ENCODE data around the gene TDRD3. TPM values are rescaled to one million over a fixed set of nuclear protein-coding genes. Genes with fewer than 3 reads are reported as not detected.
"Not testable (repeated sequence)": the region's sequence is repeated elsewhere in the genome, so short reads cannot be mapped to it uniquely, and the experiment has no call there.

TDRD3 gene
- total and polyA plus RNA-seq, 4 donors = 23.7 to 61.0 (median 36.0) TPM

GRCh38 chr13:60363288-60363687 is 33.7 kb upstream of the TDRD3 start:
- Histone ChIP-seq H3K36me3 (ENCODE audit: control insufficient read depth, insufficient read depth, low read length) (no peaks in the 10 kb centered on the region), H3K27ac (ENCODE audit: low read depth, low read length) (no peak overlapping the region), H3K9me3 (ENCODE audit: control insufficient read depth, insufficient read depth, low read length) (no peaks in the 10 kb centered on the region), H3K4me1 (ENCODE audit: control insufficient read depth, insufficient read depth, low read length) (no peaks in the 10 kb centered on the region), H3K4me3 (ENCODE audit: low read depth, low read length) (no peak overlapping the region), H3K27me3 (ENCODE audit: control insufficient read depth, insufficient read depth, low read length) (no peaks in the 10 kb centered on the region)
- WGBS (ENCODE audit: insufficient coverage) = 79% methylated on average over 1 of the region's 2 CpGs
- DNase-seq (ENCODE audit: low read depth in 4 of 6, low spot score in 6 of 6) = peak in 1 of 6 donors; percentile 62

GRCh38 chr13:60369242-60369641 is 27.8 kb upstream of the TDRD3 start:
- H3K27ac ChIP-seq (ENCODE audit: low read depth, low read length) = no peak overlapping the region
- H3K27me3 ChIP-seq (ENCODE audit: control insufficient read depth, insufficient read depth, low read length) = no peaks in the 10 kb centered on the region
- H3K4me1 ChIP-seq (ENCODE audit: control insufficient read depth, insufficient read depth, low read length) = no peaks in the 10 kb centered on the region
- no peaks in the 10 kb centered on the region for H3K36me3 ChIP-seq (ENCODE audit: control insufficient read depth, insufficient read depth, low read length)
- no peak overlapping the region for H3K4me3 ChIP-seq (ENCODE audit: low read depth, low read length)
- DNase-seq (ENCODE audit: low read depth in 4 of 6, low spot score in 6 of 6) = no peak
- H3K9me3 ChIP-seq (ENCODE audit: control insufficient read depth, insufficient read depth, low read length) = no peaks in the 10 kb centered on the region

- Histone ChIP-seq H3K36me3 (ENCODE audit: control insufficient read depth, insufficient read depth, low read length) (no peaks in the 10 kb centered on the region), H3K9me3 (ENCODE audit: control insufficient read depth, insufficient read depth, low read length) (no peaks in the 10 kb centered on the region), H3K4me1 (ENCODE audit: control insufficient read depth, insufficient read depth, low read length) (no peaks in the 10 kb centered on the region), H3K27me3 (ENCODE audit: control insufficient read depth, insufficient read depth, low read length) (no peaks in the 10 kb centered on the region), H3K4me3 (ENCODE audit: low read depth, low read length) (no peak overlapping the region), H3K27ac (ENCODE audit: low read depth, low read length) (no peak overlapping the region)
- 86% methylated on average over 7 of the region's 7 CpGs for WGBS (ENCODE audit: insufficient coverage)
- no peak for DNase-seq (ENCODE audit: low read depth in 4 of 6, low spot score in 6 of 6)
Observed at GRCh38 chr13:60370343-60370742, 26.7 kb upstream of the TDRD3 start.

- H3K4me1 ChIP-seq (ENCODE audit: control insufficient read depth, insufficient read depth, low read length) = no peaks in the 10 kb centered on the region
Observed at GRCh38 chr13:60372141-60372540, 24.9 kb upstream of the TDRD3 start.

GRCh38 chr13:60379282-60379681 is 17.7 kb upstream of the TDRD3 start:
- not testable (repeated sequence) for H3K36me3 ChIP-seq (ENCODE audit: control insufficient read depth, insufficient read depth, low read length); H3K4me1 ChIP-seq (ENCODE audit: control insufficient read depth, insufficient read depth, low read length); H3K9me3 ChIP-seq (ENCODE audit: control insufficient read depth, insufficient read depth, low read length); H3K27ac ChIP-seq (ENCODE audit: low read depth, low read length); H3K27me3 ChIP-seq (ENCODE audit: control insufficient read depth, insufficient read depth, low read length); H3K4me3 ChIP-seq (ENCODE audit: low read depth, low read length); DNase-seq (ENCODE audit: low read depth in 4 of 6, low spot score in 6 of 6)
- whole genome bisulfite sequencing (ENCODE audit: insufficient coverage) = 86% methylated on average over 1 of the region's 3 CpGs

More at GRCh38 chr13:60372141-60372540, 24.9 kb upstream of the TDRD3 start:
- Histone ChIP-seq H3K9me3 (ENCODE audit: control insufficient read depth, insufficient read depth, low read length) (no peaks in the 10 kb centered on the region), H3K4me3 (ENCODE audit: low read depth, low read length) (no peak overlapping the region), H3K27ac (ENCODE audit: low read depth, low read length) (no peak overlapping the region), H3K27me3 (ENCODE audit: control insufficient read depth, insufficient read depth, low read length) (no peaks in the 10 kb centered on the region), H3K36me3 (ENCODE audit: control insufficient read depth, insufficient read depth, low read length) (no peaks in the 10 kb centered on the region)
- DNase-seq (ENCODE audit: low read depth in 4 of 6, low spot score in 6 of 6) = no peak
- WGBS (ENCODE audit: insufficient coverage) = 93% methylated on average over 2 of the region's 2 CpGs

- no peak for DNase-seq (ENCODE audit: low read depth in 4 of 6, low spot score in 6 of 6)
- Histone ChIP-seq H3K27ac (ENCODE audit: low read depth, low read length) (no peak overlapping the region), H3K4me3 (ENCODE audit: low read depth, low read length) (no peak overlapping the region), H3K36me3 (ENCODE audit: control insufficient read depth, insufficient read depth, low read length) (no peaks in the 10 kb centered on the region), H3K27me3 (ENCODE audit: control insufficient read depth, insufficient read depth, low read length) (no peaks in the 10 kb centered on the region), H3K4me1 (ENCODE audit: control insufficient read depth, insufficient read depth, low read length) (no peaks in the 10 kb centered on the region), H3K9me3 (ENCODE audit: control insufficient read depth, insufficient read depth, low read length) (no peaks in the 10 kb centered on the region)
- 100% methylated on average over 1 of the region's 3 CpGs for WGBS (ENCODE audit: insufficient coverage)
Observed at GRCh38 chr13:60379837-60380565, 17.0 kb upstream of the TDRD3 start.

- Histone ChIP-seq H3K4me1 (ENCODE audit: control insufficient read depth, insufficient read depth, low read length) (no peaks in the 10 kb centered on the region), H3K27me3 (ENCODE audit: control insufficient read depth, insufficient read depth, low read length) (no peaks in the 10 kb centered on the region), H3K27ac (ENCODE audit: low read depth, low read length) (no peak overlapping the region), H3K4me3 (ENCODE audit: low read depth, low read length) (no peak overlapping the region), H3K36me3 (ENCODE audit: control insufficient read depth, insufficient read depth, low read length) (no peaks in the 10 kb centered on the region), H3K9me3 (ENCODE audit: control insufficient read depth, insufficient read depth, low read length) (no peaks in the 10 kb centered on the region)
- DNase-seq (ENCODE audit: low read depth in 4 of 6, low spot score in 6 of 6) = no peak
- 83% methylated on average over 2 of the region's 4 CpGs for WGBS (ENCODE audit: insufficient coverage)
Observed at GRCh38 chr13:60384911-60385310, 12.1 kb upstream of the TDRD3 start.

GRCh38 chr13:60386250-60386649 is 10.8 kb upstream of the TDRD3 start:
- DNase-seq (ENCODE audit: low read depth in 4 of 6, low spot score in 6 of 6) = no peak
- Histone ChIP-seq H3K36me3 (ENCODE audit: control insufficient read depth, insufficient read depth, low read length) (no peaks in the 10 kb centered on the region), H3K27me3 (ENCODE audit: control insufficient read depth, insufficient read depth, low read length) (no peaks in the 10 kb centered on the region), H3K27ac (ENCODE audit: low read depth, low read length) (no peak overlapping the region), H3K9me3 (ENCODE audit: control insufficient read depth, insufficient read depth, low read length) (no peaks in the 10 kb centered on the region), H3K4me1 (ENCODE audit: control insufficient read depth, insufficient read depth, low read length) (no peaks in the 10 kb centered on the region), H3K4me3 (ENCODE audit: low read depth, low read length) (no peak overlapping the region)
- no CpG with 5 or more reads among the region's 2 CpGs for WGBS (ENCODE audit: insufficient coverage)

GRCh38 chr13:60392131-60392530 is 4.9 kb upstream of the TDRD3 start:
- WGBS (ENCODE audit: insufficient coverage) = no CpG with 5 or more reads among the region's 3 CpGs
- Histone ChIP-seq H3K36me3 (ENCODE audit: control insufficient read depth, insufficient read depth, low read length) (no peaks in the 10 kb centered on the region), H3K4me1 (ENCODE audit: control insufficient read depth, insufficient read depth, low read length) (no peaks in the 10 kb centered on the region), H3K27me3 (ENCODE audit: control insufficient read depth, insufficient read depth, low read length) (no peaks in the 10 kb centered on the region), H3K27ac (ENCODE audit: low read depth, low read length) (no peak overlapping the region), H3K4me3 (ENCODE audit: low read depth, low read length) (no peak overlapping the region), H3K9me3 (ENCODE audit: control insufficient read depth, insufficient read depth, low read length) (no peaks in the 10 kb centered on the region)
- DNase-seq (ENCODE audit: low read depth in 4 of 6, low spot score in 6 of 6) = no peak

- no peaks in the 10 kb centered on the region for H3K9me3 ChIP-seq (ENCODE audit: control insufficient read depth, insufficient read depth, low read length)
- H3K4me3 ChIP-seq (ENCODE audit: low read depth, low read length) = peak overlapping the region; percentile 96
Observed at GRCh38 chr13:60395971-60396782, 843 bp upstream of the TDRD3 start.

More at GRCh38 chr13:60395971-60396782, 843 bp upstream of the TDRD3 start:
- Histone ChIP-seq H3K27me3 (ENCODE audit: control insufficient read depth, insufficient read depth, low read length) (no peaks in the 10 kb centered on the region), H3K27ac (ENCODE audit: low read depth, low read length) (peak overlapping the region; percentile 99), H3K36me3 (ENCODE audit: control insufficient read depth, insufficient read depth, low read length) (no peaks in the 10 kb centered on the region), H3K4me1 (ENCODE audit: control insufficient read depth, insufficient read depth, low read length) (no peaks in the 10 kb centered on the region)
- DNase-seq (ENCODE audit: low read depth in 4 of 6, low spot score in 6 of 6) = peak; percentile 86 to 97 (median 92)
- 0% methylated on average over 48 of the region's 49 CpGs for WGBS (ENCODE audit: insufficient coverage)
